Stimulated activated CD4-positive, alpha-beta T cell treated with anti-CD3 and anti-CD28 coated beads, Interleukin-1b, Interleukin-23, amount 100 ng/mL, for 48 hours (primary cell): ENCODE measurements around the gene KRT81.
"Not testable (repeated sequence)": the region's sequence is repeated elsewhere in the genome, so short reads cannot be mapped to it uniquely, and the experiment has no call there.

ENCODE experiments used
- DNase-seq: peaks from one replicate; pipeline ENCODE4 v3.0.0-alpha.2; 2020

Gene KRT81

DNA sequence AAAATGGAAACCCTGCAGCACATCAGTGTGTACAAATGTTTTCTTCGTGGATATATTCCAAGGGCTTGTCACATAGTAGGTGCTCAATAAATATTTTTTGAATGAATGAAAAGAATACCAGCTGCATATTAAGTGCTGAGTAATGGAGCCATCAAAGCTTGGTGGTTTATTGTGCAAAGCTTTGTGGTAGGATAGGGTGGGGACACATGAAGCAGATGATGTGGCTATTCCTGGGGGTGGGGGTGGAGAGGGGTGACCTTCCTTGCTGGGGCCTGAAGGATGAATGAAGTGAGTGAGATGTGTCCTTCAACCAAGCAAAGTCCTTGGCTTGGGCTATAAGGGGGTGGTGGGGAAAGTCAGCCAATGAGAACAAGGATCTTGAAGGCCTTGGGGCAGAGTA, 4.3 kb upstream of the KRT81 start:
- no peak for DNase-seq

DNA sequence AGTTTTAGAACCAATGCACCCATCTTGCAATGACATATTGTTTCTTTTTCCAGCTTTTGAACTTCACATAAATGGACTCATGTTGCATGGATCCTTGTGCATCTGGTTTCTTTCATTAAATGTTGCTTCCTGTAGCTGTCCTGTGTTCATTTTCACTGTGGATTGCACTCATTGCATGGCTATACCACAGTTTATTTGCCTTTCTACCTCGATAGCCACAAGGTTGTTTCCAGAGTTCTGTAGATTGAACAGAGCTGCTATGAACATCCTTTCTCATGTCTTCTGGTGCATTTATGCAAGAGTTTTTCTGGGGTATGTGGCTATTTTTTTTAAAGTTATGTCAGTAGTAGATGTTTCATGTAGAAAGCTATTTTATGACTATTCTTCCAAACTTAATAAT, 3.5 kb upstream of the KRT81 start:
- DNase-seq: no peak

DNA sequence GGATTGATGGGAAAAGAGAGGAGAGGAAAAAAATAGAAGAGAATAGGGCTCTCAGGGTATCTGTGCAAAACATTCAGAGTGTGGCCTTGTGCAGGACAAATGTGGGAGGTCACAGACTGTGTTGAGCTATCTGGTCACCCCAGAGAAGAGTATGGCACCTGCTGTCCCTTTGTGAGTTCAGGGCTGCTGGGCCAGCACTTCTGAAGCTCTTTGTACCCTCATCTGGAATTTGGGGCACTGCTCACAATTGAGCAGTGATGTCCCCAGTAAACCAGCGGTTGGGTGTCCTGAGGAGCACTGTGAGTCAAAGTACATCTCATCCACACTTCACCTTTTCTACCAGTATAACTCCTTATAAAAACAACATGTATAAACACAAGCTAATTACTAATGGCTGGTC, 2.6 kb upstream of the KRT81 start:
- no peak for DNase-seq

DNA sequence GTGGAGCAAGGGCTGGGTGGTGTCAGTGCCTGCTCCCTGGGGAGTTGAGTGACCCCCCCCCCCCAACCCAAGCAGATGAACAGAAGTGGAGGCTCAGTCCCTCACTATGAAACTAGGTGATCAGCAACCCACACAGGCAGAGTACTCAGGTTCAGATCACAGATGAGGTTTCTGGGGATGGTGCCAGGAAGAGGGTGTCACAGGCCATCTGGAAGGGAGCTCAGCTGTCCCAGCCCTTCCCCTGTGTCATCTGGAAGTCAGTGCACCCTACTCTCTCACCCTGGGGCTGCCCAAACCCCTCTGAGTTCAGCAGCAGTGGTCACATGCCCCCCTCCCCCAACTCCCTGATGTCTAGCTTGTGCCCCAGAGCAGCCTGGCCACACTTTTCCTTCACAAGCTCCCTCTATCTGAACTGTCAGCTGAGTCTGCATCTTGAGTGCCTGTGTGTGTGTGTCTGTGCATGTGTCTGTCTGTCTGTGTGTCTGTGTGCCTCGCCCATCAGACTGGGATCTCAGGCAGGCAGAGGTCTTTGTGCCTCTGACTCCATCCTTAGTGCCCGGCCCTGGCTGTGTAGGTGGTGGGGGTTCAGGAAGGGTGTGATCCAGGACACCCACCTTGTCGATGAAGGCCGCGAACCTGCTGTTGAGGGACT, 725 bp downstream of the KRT81 start:
- DNase-seq: not testable (repeated sequence)

DNA sequence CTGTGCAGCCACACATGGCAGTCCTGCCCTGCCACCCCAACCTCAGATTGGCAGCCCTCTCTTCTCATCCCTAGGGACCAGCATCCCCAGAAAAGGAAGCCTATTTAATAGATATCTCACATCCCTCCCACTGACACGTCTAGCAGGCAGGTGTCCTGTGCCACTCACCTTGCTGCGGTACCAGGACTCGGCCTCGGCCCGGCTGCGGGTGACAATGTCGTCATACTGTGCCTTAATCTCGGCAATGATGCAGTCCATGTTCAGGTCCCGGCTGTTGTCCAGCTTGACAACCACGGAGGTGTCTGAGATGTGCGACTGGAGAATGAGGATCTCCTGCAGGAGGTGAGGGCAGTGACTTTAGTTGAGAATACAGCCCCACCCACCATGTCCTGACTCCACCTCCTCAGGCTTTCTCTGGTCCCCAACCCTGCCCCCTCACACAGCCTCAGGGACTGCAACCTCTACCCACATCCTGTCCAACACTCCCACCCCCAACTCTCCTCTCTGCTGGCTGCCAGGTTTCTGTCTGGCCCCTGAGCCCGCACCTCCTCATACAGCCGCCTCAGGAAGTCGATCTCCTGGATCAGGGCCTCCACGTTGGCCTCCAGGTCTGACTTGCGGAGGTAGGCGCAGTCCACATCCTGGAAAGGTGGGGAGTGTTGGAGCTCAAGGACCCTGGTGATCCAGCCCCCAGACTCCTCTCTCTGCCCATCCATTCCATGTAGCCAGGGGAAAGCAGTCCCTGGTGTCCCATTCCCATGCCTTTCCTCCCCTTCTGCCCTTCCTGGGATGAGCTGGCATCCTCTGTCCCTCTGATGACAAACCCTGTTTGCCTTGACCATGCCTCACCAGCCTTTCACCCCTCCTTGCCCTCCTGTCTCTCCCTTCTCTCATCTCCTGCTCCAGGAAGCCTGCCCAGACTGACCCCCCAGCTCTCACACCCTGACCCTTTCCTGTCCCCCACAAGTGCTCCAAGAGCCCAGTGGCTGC, 3.2 kb downstream of the KRT81 start:
- DNase-seq: not testable (repeated sequence)

DNA sequence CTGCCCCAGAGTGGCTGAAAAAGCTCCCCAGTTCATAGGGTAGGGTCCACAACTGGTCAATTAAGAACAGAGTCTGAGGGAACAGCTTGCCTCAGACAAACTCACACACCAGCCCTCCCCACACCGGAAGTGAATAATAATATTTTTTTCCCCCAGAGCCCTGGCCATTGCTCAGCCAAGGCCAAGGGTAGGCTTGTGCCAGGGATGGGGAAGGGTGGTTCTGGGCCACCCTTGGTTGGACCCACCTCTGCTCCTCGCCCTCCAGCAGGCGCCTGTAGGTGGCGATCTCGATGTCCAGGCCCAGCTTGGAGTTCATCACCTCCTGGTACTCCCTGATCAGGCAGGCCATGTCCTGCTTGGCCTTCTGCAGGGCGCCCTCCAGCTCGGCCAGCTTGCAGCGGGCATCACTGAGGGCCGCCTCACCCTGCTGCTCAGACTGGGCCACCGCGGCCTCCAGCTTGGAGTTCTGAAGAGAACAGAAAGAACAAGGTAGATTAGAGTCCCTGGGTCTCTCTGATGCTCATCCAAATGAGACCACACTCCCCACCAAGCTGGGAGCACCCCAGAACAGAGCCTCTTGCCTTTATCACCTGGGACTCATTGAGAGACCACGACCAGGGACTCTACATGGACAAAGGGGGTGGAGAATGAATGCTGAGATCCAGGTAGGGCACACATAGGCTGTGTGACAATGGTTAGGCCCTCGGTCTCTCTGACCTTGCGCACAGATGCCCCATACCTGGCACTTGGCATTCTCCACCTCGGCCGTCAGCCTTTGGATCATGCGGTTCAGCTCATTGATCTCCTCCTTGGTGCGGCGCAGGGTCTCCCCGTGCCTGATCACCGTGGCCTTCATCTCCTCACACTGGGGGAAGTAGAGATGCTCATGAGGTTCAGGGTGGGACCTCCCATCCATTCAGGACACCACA, 4.2 kb downstream of the KRT81 start:
- not testable (repeated sequence) for DNase-seq

DNA sequence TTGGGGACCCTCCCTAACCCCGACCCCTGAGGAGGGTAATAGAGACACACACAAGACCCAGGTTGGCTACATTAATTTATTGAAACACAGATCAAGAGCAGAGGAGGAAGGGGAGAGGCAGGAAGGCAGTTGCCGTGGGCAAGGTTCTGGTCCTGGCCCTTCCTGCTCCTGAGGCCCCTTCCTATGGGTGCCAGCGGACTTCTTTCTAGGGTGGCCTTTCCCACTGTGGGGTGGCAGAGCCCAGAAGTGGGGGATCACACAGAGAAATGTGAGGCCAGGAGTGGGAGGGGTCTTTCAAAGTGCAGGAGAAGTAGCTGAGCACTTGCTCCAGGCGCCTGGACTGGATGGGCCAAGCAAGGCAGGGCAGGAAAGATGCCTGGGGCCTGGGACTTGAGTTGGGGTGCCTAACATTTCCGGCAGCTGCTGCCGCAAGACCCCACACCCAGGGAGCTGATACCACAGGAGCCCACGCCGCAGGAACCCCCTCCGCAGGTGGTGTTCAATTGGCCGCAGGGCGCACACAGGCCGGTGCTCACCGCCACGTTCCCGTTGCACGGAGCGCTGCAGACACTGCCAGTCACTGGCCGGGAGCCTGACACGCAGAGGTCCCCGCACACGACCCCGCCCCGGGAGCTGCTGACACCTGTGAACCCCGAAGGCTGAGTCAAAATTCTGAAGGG, 5.3 kb downstream of the KRT81 start:
- no peak for DNase-seq

DNA sequence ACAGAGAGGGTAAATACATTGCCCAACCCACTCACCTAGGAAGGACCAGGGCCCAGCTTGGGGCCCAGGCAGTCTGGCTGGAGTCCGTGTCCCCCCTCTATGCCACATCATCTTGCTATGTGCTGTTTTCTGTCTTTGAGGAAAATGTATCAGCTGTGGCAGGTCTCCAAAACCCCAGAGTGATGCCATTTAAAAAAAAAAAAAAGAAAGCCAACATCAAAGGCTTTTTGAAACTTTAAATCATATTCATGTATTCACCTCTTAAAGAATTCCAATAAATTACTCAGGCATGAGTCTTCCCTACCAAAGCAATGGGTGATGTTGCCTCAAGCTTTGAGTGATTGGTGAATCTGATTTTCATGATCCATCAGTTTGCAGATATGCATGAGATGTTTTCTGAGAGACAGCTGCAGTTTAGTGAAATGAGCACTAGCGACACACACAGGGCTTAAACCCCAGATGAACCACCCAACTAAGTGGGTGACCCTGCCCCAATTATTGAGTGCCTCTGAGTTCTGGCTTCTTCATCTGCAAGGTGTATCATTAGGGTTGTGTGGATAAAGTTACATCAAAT, 6.1 kb downstream of the KRT81 start:
- no peak for DNase-seq

DNA sequence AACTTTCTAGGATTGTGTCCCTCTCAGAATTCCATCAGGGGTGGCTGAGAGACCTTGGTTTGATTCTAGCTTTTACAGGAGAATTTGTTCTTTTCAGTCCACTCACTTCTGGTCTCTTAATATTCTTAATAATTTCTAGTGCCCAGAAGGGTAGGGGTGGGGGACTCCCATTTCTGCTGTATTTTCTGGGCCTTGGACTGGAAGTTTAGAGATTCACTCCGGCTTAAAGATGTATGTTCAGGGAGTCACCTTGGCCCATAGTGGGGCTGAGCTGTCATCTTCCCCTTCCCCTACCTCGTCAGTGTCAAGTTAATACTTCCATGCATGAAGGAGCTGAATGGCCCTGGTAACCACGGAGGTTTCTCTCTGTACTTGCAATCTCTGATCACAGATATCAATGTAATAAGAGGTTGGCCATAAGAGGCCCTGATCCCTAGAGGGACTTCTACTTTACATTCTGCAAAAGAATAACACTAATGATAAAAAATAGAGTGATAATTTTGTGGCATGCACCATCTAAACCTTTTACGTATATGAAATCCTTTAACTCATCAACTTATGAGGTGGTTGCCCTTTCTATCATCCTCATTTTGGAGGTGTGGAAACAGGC, 6.7 kb downstream of the KRT81 start:
- DNase-seq: no peak

DNA sequence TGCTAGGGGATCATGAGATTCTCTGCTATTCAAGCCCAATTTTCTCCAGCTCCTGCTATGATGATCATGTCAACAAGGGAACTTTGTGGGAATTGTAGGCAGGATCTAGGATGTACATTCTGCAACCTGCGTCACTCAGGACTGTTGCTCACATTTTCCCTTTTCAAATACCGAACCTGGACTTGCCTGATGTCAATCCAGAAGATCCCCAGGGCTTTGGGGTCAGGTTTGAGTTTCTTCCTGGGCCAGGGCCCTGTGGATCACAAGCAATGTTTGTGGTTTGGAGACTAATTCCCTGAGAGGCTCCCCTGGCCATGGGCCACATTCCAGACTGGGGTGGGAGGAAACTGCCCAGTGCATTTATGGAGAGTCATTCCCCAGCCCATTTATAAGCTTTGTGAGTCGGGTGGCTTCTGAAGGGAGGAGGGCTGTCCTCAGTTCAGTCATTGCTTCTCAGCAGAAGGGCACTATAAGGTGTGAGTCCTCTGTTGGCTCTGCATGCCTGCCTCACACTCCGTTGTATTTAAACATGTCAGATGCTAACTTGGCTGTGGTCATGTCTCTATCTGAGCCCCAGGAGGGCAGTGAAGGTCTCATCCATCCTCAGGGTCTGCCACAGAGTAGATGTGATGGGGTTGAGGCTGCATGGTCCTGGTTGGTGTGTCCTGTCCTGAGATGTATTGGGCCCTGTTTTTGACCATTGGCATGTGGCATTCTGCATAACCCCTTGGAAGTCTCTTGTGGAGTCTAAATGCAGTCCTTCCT, 10.4 kb downstream of the KRT81 start:
- DNase-seq: no peak

DNA sequence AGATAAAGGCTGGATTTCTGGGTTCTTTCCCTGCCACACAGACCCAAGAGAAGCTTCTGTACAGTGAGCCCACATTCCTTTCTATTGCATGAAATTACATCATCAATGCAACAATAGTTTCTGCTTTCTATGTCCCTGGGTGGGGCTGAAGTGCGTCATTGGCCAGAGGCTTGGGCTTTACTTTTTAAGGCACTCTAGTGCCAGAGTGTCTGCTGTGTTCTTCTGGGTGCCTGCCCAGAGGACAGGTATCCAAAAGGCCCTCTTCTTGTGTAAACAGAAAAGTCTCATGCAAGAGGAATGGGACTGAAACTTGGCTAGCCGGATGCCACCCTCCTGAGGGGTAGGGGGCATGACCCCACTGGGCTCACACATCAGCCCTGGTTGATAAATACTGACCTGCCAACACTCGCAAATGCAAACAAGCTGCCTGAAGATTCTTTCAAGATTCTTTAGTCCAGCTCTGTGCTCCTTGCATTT, 11.0 kb downstream of the KRT81 start:
- no peak for DNase-seq

DNA sequence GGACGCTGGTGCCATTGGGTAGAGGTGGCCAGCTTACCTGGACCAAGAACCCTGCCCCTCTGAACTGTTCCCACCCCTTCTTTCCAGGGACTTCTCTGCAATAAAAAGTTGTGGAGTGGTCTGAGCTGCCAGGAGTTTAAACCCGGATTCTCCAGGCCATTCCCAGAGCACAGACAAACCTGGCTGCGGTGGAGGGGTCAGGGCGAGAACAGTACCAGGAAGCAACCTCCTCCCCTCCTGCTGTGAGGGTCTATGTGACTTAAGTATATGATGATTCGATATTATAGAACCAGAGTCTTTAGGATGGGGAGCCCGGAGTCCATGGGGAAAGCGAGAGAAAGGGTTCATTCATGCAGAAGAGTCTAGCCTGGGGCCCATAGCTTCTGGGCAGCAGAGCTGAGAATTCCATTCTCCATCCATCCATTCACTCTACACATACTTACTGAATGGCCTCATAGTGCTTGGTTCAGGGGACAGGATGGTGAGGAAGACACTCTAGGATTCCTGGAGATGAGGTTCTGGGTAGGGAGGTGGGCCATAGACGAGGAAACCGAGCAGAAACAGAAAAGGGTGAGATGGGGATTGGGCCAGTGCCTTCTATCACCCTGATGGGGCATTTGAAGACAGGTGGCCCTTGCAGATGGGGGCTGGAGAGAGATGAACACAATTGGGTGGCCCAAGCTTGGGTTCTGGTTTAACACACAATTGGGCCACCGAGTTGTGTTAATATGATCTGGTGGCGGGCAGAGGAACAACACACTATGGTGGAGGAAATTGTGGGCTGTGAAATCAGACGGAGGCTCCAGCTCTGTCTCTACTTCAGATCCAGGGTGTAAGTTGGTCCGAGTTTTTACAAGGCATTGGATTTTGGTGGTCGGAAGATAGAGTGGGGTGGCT, 11.7 kb downstream of the KRT81 start:
- no peak for DNase-seq

DNA sequence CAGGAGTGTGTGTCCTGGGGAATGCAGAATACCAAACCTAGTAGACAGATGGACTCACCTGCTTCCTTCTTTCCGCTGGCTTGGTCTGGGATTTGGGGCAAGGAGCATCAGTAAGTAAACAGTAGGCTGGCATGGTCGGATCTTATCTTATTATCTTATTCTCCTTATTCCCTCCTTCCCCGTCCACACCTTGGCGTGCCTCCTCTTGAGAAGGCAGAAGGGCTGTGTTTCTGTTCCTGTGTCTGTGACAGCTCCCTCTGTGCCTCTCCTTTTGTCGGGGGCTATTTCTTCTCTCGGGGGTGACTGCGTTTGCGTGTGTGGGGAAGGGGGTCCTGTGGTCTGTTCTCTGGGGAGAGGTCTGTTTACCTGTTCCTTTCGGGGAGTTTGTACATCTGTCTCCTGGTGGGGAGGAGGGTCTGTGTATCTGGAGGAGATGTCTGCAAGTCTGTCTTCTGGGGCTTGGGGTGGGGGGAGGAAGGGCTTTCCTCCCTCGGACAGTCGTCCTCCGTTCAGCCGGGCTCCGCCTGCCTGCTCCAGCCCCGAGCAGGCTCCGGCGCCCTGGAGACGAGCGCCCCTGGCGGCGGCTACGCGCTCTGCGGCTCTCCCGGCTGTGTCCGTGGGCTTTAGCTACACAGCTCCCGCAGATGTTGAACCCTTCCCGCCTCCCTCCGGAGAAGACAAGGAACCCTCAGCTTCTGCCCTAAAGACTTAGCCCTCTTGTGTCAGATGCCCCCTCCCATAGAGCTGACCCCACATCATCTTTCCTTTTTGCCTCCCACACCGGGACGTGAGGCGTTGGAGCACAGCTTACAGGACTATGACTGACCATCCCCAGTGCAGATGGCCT, 12.5 kb downstream of the KRT81 start:
- DNase-seq: peak; percentile 64

DNA sequence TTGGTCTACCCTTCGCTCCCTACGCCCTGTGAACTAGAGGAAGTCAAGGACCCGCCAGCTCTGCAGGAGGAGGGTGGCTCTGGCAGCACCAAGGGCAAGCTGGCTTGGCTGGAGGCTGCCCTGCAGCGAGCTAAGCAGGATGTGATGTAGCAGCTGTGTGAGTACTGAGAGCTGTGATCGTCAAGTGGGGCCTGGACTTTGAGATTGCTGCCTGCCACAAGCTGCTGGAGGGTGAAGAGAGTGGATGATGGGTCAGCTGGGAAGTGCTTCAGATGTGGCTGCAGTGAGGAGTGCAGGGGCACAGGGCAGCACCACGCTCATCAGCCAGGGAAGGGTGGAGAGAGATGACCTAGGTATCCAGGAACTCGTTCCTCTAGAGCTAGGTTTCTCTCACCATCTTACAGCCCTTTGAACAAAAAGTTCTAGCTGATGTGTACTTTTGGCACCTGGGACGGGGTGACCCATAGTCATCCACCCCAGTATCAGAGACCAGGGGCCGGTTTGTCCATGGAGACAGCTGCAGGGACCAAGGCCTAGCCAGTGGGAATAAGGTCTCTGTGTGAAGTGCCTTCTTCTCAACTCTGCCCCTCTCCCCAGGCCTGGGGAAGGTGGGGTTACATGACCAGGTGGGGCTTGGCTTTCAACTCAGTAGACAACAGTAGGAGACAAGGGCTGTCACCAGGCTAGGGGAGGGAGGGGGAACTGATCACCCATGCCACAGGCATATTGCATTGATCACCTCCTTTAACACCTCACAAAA, 13.7 kb downstream of the KRT81 start:
- no peak for DNase-seq

DNA sequence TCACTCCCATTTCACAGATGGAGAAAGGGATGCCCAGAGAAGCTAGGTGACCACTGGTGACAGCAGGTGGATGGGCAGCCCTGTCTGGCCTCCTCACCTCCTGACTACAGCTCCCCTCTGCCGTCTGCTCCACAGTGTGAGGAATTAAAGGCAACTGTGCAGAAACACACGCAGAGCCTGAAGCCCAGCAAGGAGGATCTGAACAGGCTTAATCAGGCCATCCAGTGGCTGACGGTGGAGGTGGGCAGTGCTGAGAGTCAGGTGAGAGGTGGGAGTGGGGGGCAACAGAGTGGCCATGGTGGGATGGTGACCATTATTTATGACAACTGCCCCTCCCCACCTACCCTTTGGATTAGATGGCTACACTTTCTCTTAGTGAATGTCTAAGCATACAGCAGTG, 15.6 kb downstream of the KRT81 start:
- DNase-seq: no peak

DNA sequence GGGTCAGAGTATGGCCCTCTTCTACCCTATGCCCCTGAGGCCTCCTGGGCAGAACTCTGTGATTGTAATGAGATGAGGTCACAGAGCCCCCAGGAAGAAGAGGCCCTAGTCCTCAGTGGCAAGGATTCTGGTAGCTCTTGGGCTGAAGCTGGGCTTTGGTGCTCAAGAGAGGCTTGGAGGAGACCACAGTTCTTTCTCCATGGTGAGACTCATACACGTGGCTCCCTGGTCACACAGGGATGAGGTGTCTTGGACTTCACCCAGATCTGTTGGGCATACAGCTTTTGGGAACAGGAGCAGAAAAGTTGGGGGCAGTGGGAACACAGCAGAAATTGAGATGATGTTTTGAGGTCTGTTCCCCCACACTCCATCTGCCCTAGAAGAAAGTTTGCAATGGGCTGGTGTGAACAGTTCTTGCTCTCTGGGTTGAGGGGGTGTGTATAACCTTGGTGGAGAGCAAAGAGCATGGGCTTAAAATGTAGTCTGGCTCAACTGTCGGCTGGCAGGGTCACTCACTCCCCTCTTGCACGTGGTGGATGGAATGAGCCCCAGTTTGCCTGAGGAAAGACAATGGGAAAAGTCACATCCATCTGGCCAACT, 16.7 kb downstream of the KRT81 start, which contains the start of gene KRT86:
TSS of gene KRT86 (plus strand) at position 125 of the 600 bp plus-strand sequence. CDS start 27,272 bp downstream, outside the sequence.
- DNase-seq: no peak

DNA sequence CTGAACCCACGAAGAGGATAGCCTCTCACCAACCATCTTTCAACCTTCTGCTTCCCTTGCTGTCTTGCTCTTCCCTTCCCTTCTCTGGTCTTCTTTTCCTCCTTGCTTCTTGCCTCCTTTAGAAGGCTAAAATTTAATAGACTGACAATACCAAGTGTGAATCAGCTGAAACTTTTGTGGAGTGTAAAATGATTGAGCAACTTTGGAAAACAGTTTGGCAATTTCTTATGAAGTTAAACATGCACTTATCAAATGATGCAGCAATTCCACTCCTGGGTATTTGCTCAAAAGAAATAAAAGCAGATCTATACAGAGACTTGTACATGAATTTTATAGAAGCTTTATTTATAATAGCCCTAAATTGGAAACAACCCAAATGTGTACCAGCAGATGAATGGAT, 20.2 kb downstream of the KRT81 start:
- DNase-seq: no peak
